HG03457 (cell line): ENCODE data around the gene GRIK4.

Source experiments
- ATAC-seq: cut with Tn5 transposase; IDR thresholded peaks from one replicate; pipeline ENCODE4 v1.9.1; 2021; ENCODE audit warnings: moderate number of reproducible peaks; ENCODE audit not compliant: unreplicated experiment

The GRIK4 gene

GRCh38 chr11:120547316-120547715 lies 35.8 kb downstream of the GRIK4 start:
- no peak for ATAC-seq

GRCh38 chr11:120547811-120548681 lies 36.5 kb downstream of the GRIK4 start:
- ATAC-seq = no peak

- no peak for ATAC-seq
Measured at GRCh38 chr11:120548682-120549209, 37.2 kb downstream of the GRIK4 start.

- ATAC-seq = no peak
Measured at GRCh38 chr11:120549346-120549745, 37.8 kb downstream of the GRIK4 start.

- ATAC-seq = no peak
Measured at GRCh38 chr11:120550007-120550406, 38.5 kb downstream of the GRIK4 start.

- no peak for ATAC-seq
Measured at GRCh38 chr11:120551191-120551590, 39.6 kb downstream of the GRIK4 start.

GRCh38 chr11:120554766-120555432 lies 43.4 kb downstream of the GRIK4 start:
- no peak for ATAC-seq

GRCh38 chr11:120555433-120555773 lies 43.9 kb downstream of the GRIK4 start:
- no peak for ATAC-seq

- no peak for ATAC-seq
Measured at GRCh38 chr11:120556797-120557196, 45.2 kb downstream of the GRIK4 start.

- ATAC-seq = no peak
Measured at GRCh38 chr11:120558744-120559431, 47.3 kb downstream of the GRIK4 start.

GRCh38 chr11:120561286-120561685 lies 49.7 kb downstream of the GRIK4 start:
- ATAC-seq = no peak

- no peak for ATAC-seq
Measured at GRCh38 chr11:120562806-120563425, 51.4 kb downstream of the GRIK4 start.

- no peak for ATAC-seq
Measured at GRCh38 chr11:120563703-120564572, 52.4 kb downstream of the GRIK4 start.

- ATAC-seq = peak; percentile 53
Measured at GRCh38 chr11:120564573-120565311, 53.2 kb downstream of the GRIK4 start.

GRCh38 chr11:120565466-120566155 lies 54.1 kb downstream of the GRIK4 start:
- ATAC-seq = no peak

- ATAC-seq = no peak
Measured at GRCh38 chr11:120566176-120566575, 54.6 kb downstream of the GRIK4 start.

GRCh38 chr11:120568572-120569307 lies 57.2 kb downstream of the GRIK4 start:
- ATAC-seq = no peak

GRCh38 chr11:120569861-120570260 lies 58.3 kb downstream of the GRIK4 start:
- no peak for ATAC-seq
